Gastrocnemius medialis (tissue), 4 donors: ENCODE data around the gene ECM1.

Experiments
- POLR2A ChIP-seq, 2 donors: fragments of 450-650 bp; IDR thresholded peaks; one replicate each; pipeline ENCODE4 v1.6.1; 2017; ENCODE audit warnings: antibody characterized with exemption in 2 of 2, mild to moderate bottlenecking in 2 of 2, moderate library complexity in 2 of 2
- TF ChIP-seq, protein P1 (sequence below), 5 experiments: fragments of 450-650 bp in 3 of 5; fragments of 200-600 bp in 2 of 5; sonication (generic) in 2 of 5; IDR thresholded peaks in 4 of 5; conservative IDR thresholded peaks in 1 of 5; 1 replicate in 4 of 5; 2 replicates in 1 of 5; pipeline ENCODE4 v1.5.1; 2016 to 2019; ENCODE audit warnings: antibody characterized with exemption in 5 of 5, mild to moderate bottlenecking in 3 of 5, moderate library complexity in 3 of 5

DNA sequence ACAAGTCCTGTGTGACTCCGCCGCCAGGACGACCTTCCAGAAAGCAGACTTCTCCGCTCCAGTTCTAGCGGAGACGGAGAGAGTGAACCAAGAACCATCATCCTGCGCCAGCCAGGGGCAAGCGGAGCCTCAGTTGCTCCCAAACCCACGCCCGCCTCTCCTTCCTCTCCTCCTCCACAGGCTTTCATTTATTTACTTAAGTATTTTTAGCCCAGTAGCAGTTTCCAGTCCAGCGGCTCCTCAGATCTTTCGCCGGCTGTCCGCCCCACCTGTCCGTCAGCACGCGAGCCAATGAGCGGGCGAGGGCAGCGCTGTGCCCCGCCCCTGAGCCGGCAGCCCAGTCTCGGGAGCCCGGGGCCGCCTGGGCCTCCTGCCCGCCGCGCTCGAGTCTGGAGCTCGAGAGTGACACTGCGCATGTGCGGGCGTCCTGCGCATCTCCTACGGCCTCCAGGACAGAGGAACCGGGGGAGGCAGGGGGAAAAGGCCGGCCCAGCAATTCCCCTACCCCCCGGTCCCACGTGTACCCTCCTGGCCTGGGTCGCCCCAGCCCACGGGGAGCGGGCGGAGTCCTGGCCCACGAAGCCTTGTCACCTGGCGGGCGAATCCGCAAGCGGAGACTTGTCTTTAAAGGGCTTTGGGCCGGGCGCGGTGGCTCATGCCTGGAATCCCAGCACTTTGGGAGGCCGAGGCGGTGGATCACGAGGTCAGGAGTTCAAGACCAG, 7.6 kb downstream of the ECM1 start, which contains the start of gene FALEC:
- peak; percentile 35 to 86 for TF ChIP-seq POLR2A (IDR thresholded peaks at IDR 0.05)
- TF ChIP-seq, protein P1, sequence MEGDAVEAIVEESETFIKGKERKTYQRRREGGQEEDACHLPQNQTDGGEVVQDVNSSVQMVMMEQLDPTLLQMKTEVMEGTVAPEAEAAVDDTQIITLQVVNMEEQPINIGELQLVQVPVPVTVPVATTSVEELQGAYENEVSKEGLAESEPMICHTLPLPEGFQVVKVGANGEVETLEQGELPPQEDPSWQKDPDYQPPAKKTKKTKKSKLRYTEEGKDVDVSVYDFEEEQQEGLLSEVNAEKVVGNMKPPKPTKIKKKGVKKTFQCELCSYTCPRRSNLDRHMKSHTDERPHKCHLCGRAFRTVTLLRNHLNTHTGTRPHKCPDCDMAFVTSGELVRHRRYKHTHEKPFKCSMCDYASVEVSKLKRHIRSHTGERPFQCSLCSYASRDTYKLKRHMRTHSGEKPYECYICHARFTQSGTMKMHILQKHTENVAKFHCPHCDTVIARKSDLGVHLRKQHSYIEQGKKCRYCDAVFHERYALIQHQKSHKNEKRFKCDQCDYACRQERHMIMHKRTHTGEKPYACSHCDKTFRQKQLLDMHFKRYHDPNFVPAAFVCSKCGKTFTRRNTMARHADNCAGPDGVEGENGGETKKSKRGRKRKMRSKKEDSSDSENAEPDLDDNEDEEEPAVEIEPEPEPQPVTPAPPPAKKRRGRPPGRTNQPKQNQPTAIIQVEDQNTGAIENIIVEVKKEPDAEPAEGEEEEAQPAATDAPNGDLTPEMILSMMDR (IDR thresholded peaks at IDR 0.05 in 4 of 5, conservative IDR thresholded peaks at IDR 0.05 in 1 of 5) = no peak
